DMS53 (cell line): ENCODE measurements around the gene PKNOX1.
"Not testable (repeated sequence)": the region's sequence is repeated elsewhere in the genome, so short reads cannot be mapped to it uniquely, and the experiment has no call there.

ENCODE experiments used
- DNase-seq: peaks from one replicate; lab custom pipeline; 2025; lab: John Stamatoyannopoulos, UW

PKNOX1 gene

GRCh38 chr21:42983869-42984268, 9.5 kb downstream of the PKNOX1 start:
- no peak for DNase-seq

- peak; percentile 30 for DNase-seq
Measured at GRCh38 chr21:42986125-42986783, 11.9 kb downstream of the PKNOX1 start.

GRCh38 chr21:42988236-42988965, 14.0 kb downstream of the PKNOX1 start:
- DNase-seq, result no peak

- DNase-seq, result not testable (repeated sequence)
Measured at GRCh38 chr21:42989370-42989769, 15.0 kb downstream of the PKNOX1 start.

- no peak for DNase-seq
Measured at GRCh38 chr21:42989816-42990650, 15.7 kb downstream of the PKNOX1 start.

- DNase-seq, result peak; percentile 16
Measured at GRCh38 chr21:42991992-42992740, 17.8 kb downstream of the PKNOX1 start.

GRCh38 chr21:42993051-42993712, 18.8 kb downstream of the PKNOX1 start:
- no peak for DNase-seq

GRCh38 chr21:42997053-42997452, 22.7 kb downstream of the PKNOX1 start:
- no peak for DNase-seq

- not testable (repeated sequence) for DNase-seq
Measured at GRCh38 chr21:42997983-42998382, 23.6 kb downstream of the PKNOX1 start.

GRCh38 chr21:42999152-42999551, 24.8 kb downstream of the PKNOX1 start:
- not testable (repeated sequence) for DNase-seq

GRCh38 chr21:43000041-43000440, 25.7 kb downstream of the PKNOX1 start:
- DNase-seq, result not testable (repeated sequence)

GRCh38 chr21:43001316-43001715, 27.0 kb downstream of the PKNOX1 start:
- DNase-seq, result no peak

GRCh38 chr21:43004926-43005325, 30.6 kb downstream of the PKNOX1 start:
- no peak for DNase-seq

- peak; percentile 81 for DNase-seq
Measured at GRCh38 chr21:43005635-43006034, 31.3 kb downstream of the PKNOX1 start.

- peak; percentile 40 for DNase-seq
Measured at GRCh38 chr21:43006051-43006873, 31.9 kb downstream of the PKNOX1 start.

- peak; percentile 40 for DNase-seq
Measured at GRCh38 chr21:43006874-43007208, 32.5 kb downstream of the PKNOX1 start.

- DNase-seq, result peak; percentile 7
Measured at GRCh38 chr21:43012596-43012995, 38.2 kb downstream of the PKNOX1 start.

- DNase-seq, result no peak
Measured at GRCh38 chr21:43015906-43016540, 41.7 kb downstream of the PKNOX1 start.

- no peak for DNase-seq
Measured at GRCh38 chr21:43016728-43017127, 42.4 kb downstream of the PKNOX1 start.

- DNase-seq, result no peak
Measured at GRCh38 chr21:43018519-43018918, 44.2 kb downstream of the PKNOX1 start.
